OCI-LY7 (cell line): Measurements from ENCODE around the gene HSPH1. TPM values are rescaled to one million over a fixed set of nuclear protein-coding genes. Genes with fewer than 3 reads are reported as not detected.

Source experiments
- BruUV-seq: library from RNA; stranded (reverse); fragments of 400-500 nt; replicated peaks from 2 replicates; lab custom pipeline; 2021; lab: Mats Ljungman, UMichigan
- CTCF ChIA-PET: fragments of 300-600 bp; sonication (Branson Sonifier 250); formaldehyde crosslinking; loops from one replicate; lab custom pipeline; 2022; ENCODE audit warnings: antibody characterized with exemption; ENCODE audit not compliant: unreplicated experiment; lab: Charles Lee
- POLR2A ChIA-PET: fragments of 300-600 bp; sonication (Branson Sonifier 250); formaldehyde crosslinking; loops from one replicate; lab custom pipeline; 2022; ENCODE audit warnings: antibody characterized with exemption; lab: Charles Lee
- DNase-seq: peaks from one replicate; pipeline ENCODE4 v3.0.0-alpha.2; 2015; ENCODE audit warnings: low spot score
- H2AFZ ChIP-seq: fragments of 200-600 bp; sonication (generic), shearing (Covaris generic); 2 replicates; pipeline ENCODE4 v1.6.1; 2014; ENCODE audit warnings: mild to moderate bottlenecking, antibody characterized with exemption, low read length, moderate library complexity
- H3K27ac ChIP-seq: fragments of 200-600 bp; sonication (generic); 2 replicates; pipeline ENCODE4 v1.5.1; 2014; ENCODE audit warnings: mixed run types, low read depth, mild to moderate bottlenecking, moderate library complexity, low read length, inconsistent platforms; ENCODE audit not compliant: poor library complexity, severe bottlenecking
- H3K36me3 ChIP-seq: fragments of 200-600 bp; sonication (generic); 2 replicates; pipeline ENCODE4 v1.6.1; 2014; ENCODE audit warnings: mild to moderate bottlenecking, antibody characterized with exemption, low read length, moderate library complexity, mixed read lengths; ENCODE audit not compliant: insufficient read depth
- H3K4me1 ChIP-seq: fragments of 200-600 bp; sonication (generic); 2 replicates; pipeline ENCODE4 v1.5.1; 2014; ENCODE audit warnings: mild to moderate bottlenecking, low read length; ENCODE audit not compliant: insufficient read depth, poor library complexity, severe bottlenecking
- H3K4me2 ChIP-seq: fragments of 200-600 bp; sonication (generic); 2 replicates; pipeline ENCODE4 v1.6.1; 2014; ENCODE audit warnings: mild to moderate bottlenecking, low read length
- H3K4me3 ChIP-seq: fragments of 200-600 bp; sonication (generic); 2 replicates; pipeline ENCODE4 v1.5.1; 2014; ENCODE audit warnings: mild to moderate bottlenecking, low read depth, low read length; ENCODE audit not compliant: poor library complexity, severe bottlenecking
- H3K79me2 ChIP-seq: fragments of 200-600 bp; sonication (generic); 2 replicates; pipeline ENCODE4 v1.6.1; 2016; ENCODE audit warnings: low read depth, mild to moderate bottlenecking, low read length, moderate library complexity, mixed read lengths; ENCODE audit not compliant: insufficient read depth
- H3K9me2 ChIP-seq: fragments of 200-600 bp; sonication (generic); 2 replicates; pipeline ENCODE4 v1.6.1; 2016; ENCODE audit warnings: mild to moderate bottlenecking, low read length, mixed read lengths; ENCODE audit not compliant: insufficient read depth
- H3K9me3 ChIP-seq: fragments of 200-600 bp; sonication (generic); 2 replicates; pipeline ENCODE4 v1.6.1; 2014; ENCODE audit warnings: mild to moderate bottlenecking, mixed run types, low read length, mixed read lengths
- H4K20me1 ChIP-seq: fragments of 200-600 bp; sonication (generic); 2 replicates; pipeline ENCODE4 v1.6.1; 2014; ENCODE audit warnings: mild to moderate bottlenecking, antibody characterized with exemption, low read length, moderate library complexity, mixed read lengths; ENCODE audit not compliant: insufficient read depth
- CTCF ChIP-seq: fragments of 200-600 bp; sonication (generic); conservative IDR thresholded peaks from 2 replicates; pipeline ENCODE4 v1.5.1; 2014; ENCODE audit warnings: mild to moderate bottlenecking, antibody characterized with exemption, low read length, moderate library complexity, mixed read lengths
- EZH2phosphoT487 ChIP-seq: fragments of 200-600 bp; sonication (generic); IDR thresholded peaks from 2 replicates; pipeline ENCODE4 v1.6.1; 2018; ENCODE audit warnings: low read depth, borderline replicate concordance, mild to moderate bottlenecking, mixed run types, antibody characterized with exemption, low read length, moderate library complexity, mixed read lengths
- intact Hi-C: fragments of 100-400 bp; cut with micrococcal nuclease; formaldehyde crosslinking; loops from one replicate; pipeline ENCODE4 v1.10.0; 2022; ENCODE audit not compliant: unreplicated experiment
- total RNA-seq, 2 experiments: library from RNA; depleted of rRNA in 1 of 2; stranded (reverse); fragments of >200 nt in 1 of 2; shearing (Covaris generic) in 1 of 2; gene quantifications; 2 replicates each; pipeline ENCODE4 v1.2.3, GENCODE V29; 2014 to 2022

HSPH1 gene
- total RNA-seq, 2 experiments from 2014 or later: 89.6 to 176 TPM

GRCh38 chr13:31154939-31155338 is 6.8 kb downstream of the HSPH1 start:
- ChIA-PET POLR2A (interaction anchor here (0.6 to 1.5 kb wide), 3 partner anchors 9 to 342 kb away, joined by 3 to 4 read pairs (median 3); no protein-coding TSS in a partner anchor), CTCF (no interaction called here)
- no peak overlapping the region for H3K27ac ChIP-seq
- BruUV-seq: no TSS peak
- peaks cover 14% of the 10 kb centered on the region for H3K4me1 ChIP-seq
- no peak overlapping the region for H2AFZ ChIP-seq
- no peaks in the 10 kb centered on the region for H3K9me2 ChIP-seq
- peaks cover 39% of the 10 kb centered on the region for H4K20me1 ChIP-seq
- H3K36me3 ChIP-seq: peaks cover 96% of the 10 kb centered on the region
- H3K79me2 ChIP-seq: peaks cover 78% of the 10 kb centered on the region
- no peak for TF ChIP-seq CTCF
- TF ChIP-seq EZH2phosphoT487: no peak
- H3K9me3 ChIP-seq: no peaks in the 10 kb centered on the region
- H3K4me2 ChIP-seq: no peak overlapping the region
- no peak for DNase-seq
- intact Hi-C loops: loop anchor here (10.0 kb wide), 1 partner anchor 180 kb away; no protein-coding TSS in a partner anchor
- no peak overlapping the region for H3K4me3 ChIP-seq

GRCh38 chr13:31151837-31152236 is 9.9 kb downstream of the HSPH1 start:
- CTCF ChIA-PET: no interaction called here
- no peaks in the 10 kb centered on the region for H3K9me2 ChIP-seq
- peaks cover 96% of the 10 kb centered on the region for H3K36me3 ChIP-seq
- no peak overlapping the region for H2AFZ ChIP-seq
- DNase-seq: no peak
- no TSS peak for BruUV-seq
- no peak overlapping the region for H3K4me3 ChIP-seq
- peaks cover 13% of the 10 kb centered on the region for H4K20me1 ChIP-seq
- no peak overlapping the region for H3K27ac ChIP-seq
- H3K4me2 ChIP-seq: no peak overlapping the region
- no peaks in the 10 kb centered on the region for H3K9me3 ChIP-seq
- intact Hi-C loops: loop anchor here (10.0 kb wide), 1 partner anchor 177 kb away; no protein-coding TSS in a partner anchor
- peaks cover 70% of the 10 kb centered on the region; the same call in 1 of the 2 replicates for H3K79me2 ChIP-seq
- TF ChIP-seq CTCF (no peak), EZH2phosphoT487 (no peak)
- no peaks in the 10 kb centered on the region for H3K4me1 ChIP-seq
- POLR2A ChIA-PET: interaction anchor here (0.7 to 4.7 kb wide), 6 partner anchors 8 to 295 kb away, joined by 3 to 23 read pairs (median 4); no protein-coding TSS in a partner anchor

- peaks cover 69% of the 10 kb centered on the region; the same call in 1 of the 2 replicates for H3K79me2 ChIP-seq
- ChIA-PET POLR2A (interaction anchor here (0.6 to 4.7 kb wide), 5 partner anchors 10 to 134 kb away, joined by 4 to 23 read pairs (median 4); no protein-coding TSS in a partner anchor), CTCF (no interaction called here)
- H2AFZ ChIP-seq: no peak overlapping the region
- intact Hi-C loops: loop anchor here (10.0 kb wide), 1 partner anchor 176 kb away; no protein-coding TSS in a partner anchor
- H4K20me1 ChIP-seq: peaks cover 13% of the 10 kb centered on the region
- H3K27ac ChIP-seq: no peak overlapping the region
- no peak overlapping the region for H3K4me2 ChIP-seq
- BruUV-seq: no TSS peak
- H3K36me3 ChIP-seq: peaks cover 100% of the 10 kb centered on the region
- TF ChIP-seq CTCF (no peak), EZH2phosphoT487 (no peak)
- H3K9me3 ChIP-seq: no peaks in the 10 kb centered on the region
- no peak for DNase-seq
- no peak overlapping the region for H3K4me3 ChIP-seq
- no peaks in the 10 kb centered on the region for H3K4me1 ChIP-seq
- no peaks in the 10 kb centered on the region for H3K9me2 ChIP-seq
Observed at GRCh38 chr13:31150315-31150985, 11.3 kb downstream of the HSPH1 start.
